GM21367 (cell line): ENCODE measurements around the gene SNRK.

Experiments
- ATAC-seq: cut with Tn5 transposase; IDR thresholded peaks from one replicate; pipeline ENCODE4 v1.9.1; 2021; ENCODE audit not compliant: unreplicated experiment

Gene SNRK

GRCh38 chr3:43286115-43286840, at the start of gene SNRK:
TSS of gene SNRK (plus strand) at chr3:43286540. CDS start at chr3:43303204, 16,664 bp downstream.
- ATAC-seq, result peak; percentile 77

GRCh38 chr3:43238801-43239200, 47.5 kb upstream of the SNRK start:
- ATAC-seq, result no peak

GRCh38 chr3:43239755-43240154, 46.6 kb upstream of the SNRK start:
- ATAC-seq, result no peak

GRCh38 chr3:43243590-43244587, 42.5 kb upstream of the SNRK start:
- no peak for ATAC-seq

DNA sequence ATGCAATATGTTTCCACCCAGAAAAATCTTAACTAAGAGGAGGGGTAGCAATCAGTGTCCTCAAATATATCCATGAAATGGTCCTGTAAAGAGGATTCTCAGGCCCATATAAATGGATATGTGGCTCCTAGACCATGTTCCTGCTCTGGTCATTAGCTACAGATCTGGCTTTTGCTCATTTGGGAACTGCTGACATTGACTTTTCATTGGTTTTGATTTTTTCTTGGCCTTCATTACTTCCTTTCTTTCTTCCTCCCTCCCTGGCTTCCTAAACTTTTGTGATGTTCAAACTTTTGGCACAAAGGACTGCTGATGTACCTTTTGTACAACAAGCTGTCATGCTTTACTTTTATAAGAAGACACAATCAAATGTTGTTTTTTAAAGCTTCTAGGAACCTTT, 41.6 kb upstream of the SNRK start:
- ATAC-seq, result no peak

GRCh38 chr3:43246976-43247375, 39.4 kb upstream of the SNRK start:
- no peak for ATAC-seq

DNA sequence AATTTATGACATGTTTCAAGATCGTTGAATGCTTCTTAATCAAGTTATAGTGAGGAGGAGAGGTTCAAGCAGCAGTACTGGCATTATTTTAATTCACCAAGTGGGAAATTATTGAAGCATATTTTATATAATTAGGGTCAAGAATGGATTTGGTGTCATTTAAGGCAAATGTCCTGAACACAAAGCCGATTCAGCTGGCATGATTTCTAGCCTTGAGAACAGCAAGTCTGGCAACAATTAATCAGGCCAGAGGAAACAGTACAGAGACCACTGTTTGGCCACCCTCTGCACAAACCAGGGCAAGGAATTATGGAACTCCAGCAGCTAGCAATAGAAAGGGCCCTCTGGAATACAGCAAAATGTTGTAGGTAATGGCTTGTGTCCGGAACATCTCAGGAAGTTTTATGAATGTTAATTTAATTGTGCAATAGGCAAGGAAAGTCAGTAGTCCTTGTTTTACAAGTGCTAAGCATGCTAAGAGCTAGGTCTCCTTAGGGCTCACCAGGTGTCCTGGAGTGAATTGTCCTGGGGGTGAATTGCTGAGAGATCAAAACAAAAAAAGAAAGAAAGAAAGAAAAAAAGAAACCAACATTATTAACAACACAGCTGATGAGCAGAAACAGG, 38.7 kb upstream of the SNRK start:
- no peak for ATAC-seq

- ATAC-seq, result no peak
Measured at GRCh38 chr3:43248185-43248583, 38.2 kb upstream of the SNRK start.

- ATAC-seq, result no peak
Measured at GRCh38 chr3:43248973-43249372, 37.4 kb upstream of the SNRK start.

DNA sequence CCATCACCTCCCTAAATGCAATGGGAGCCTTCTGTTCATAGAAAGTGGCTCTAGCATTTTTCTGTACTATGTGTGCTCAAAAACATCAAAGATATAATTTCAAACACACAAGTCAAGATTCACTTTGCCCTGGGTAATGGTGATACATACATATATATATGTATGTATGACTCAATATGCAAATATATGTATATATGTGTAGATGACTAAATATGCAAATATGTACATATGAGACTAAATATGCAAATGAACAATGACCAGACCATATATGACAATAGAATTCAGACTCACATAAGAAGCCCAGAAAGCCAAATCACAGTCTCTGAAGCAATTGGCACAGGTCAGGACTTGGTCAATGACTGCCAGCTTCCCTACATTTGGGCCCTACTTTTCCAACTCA, 36.9 kb upstream of the SNRK start:
- no peak for ATAC-seq

DNA sequence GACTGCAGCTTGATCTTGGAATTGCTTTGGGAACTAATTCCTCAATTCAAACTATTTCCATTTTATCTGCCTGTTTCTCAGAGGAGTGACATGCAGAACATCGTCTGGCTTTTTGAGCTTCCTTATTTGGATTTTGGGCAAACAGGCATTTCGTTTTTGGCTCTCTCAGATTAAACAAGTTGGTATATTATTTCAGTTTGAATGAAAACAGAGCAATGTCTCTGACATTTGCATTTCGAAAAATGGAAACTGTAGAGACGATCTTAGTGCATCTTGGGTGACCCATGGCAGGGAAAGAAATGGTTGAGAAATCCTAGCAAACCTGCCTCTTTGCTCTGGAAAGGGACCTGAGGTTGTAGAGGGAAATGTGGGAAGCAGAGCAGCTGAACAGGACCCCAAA, 33.0 kb upstream of the SNRK start:
- no peak for ATAC-seq

DNA sequence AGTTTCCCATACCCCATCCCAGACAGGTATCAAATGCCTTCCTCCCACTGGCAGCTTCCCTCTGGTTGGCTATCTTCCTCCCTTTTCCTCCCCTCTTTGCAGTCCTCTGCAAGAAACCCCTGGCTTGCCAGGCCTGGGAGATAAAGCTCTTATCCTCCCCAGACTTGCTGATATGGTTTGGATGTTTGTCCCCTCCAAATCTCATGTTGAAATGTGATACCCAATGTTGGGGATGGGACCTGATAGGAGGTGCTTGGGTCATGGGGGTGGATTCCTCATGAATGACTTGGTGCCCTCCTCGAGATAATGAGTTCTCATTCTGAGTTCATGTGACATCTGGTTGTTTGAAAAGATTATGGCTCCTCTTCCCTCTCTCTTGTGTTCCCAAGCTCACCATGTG, 32.2 kb upstream of the SNRK start:
- no peak for ATAC-seq

GRCh38 chr3:43255662-43256061, 30.7 kb upstream of the SNRK start:
- no peak for ATAC-seq

DNA sequence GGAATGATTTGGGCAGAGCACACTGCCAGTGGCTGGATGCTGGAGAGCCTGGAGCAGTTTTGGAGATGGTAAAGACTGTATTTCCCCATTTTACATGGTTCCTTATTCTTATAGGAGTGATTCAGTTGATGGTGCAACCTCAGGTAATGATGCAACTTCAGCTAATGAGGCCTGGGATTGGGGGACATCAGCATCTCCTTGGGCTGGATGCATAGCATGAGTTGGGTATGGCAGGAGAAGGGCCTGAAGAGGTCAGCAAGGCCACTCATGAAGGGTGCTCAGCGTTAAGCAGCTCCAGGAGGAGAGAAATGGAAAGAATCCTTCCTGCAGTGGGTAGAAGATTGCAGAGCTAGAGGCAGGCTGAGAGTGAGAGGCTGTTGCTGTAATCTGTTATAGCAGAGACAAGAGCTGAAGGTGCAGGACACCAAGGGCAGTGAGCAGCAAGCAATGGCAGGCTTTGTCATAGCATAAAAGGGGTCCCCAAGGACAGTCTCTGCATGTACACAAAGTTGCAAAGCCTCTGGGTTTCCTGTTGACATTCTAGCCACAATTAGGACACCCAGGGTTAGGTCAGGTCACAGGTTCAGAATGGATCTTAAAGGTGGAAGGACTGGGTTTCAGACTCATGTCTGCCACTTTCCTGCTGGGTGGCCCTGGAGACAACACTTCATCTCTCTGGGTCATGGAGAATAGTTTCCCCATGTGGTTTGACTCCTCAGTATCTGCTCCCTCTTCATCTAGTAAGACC, 29.5 kb upstream of the SNRK start:
- no peak for ATAC-seq

- ATAC-seq, result no peak
Measured at GRCh38 chr3:43257850-43258249, 28.5 kb upstream of the SNRK start.

GRCh38 chr3:43259626-43260025, 26.7 kb upstream of the SNRK start:
- ATAC-seq, result no peak

- ATAC-seq, result no peak
Measured at GRCh38 chr3:43260412-43260811, 25.9 kb upstream of the SNRK start.

DNA sequence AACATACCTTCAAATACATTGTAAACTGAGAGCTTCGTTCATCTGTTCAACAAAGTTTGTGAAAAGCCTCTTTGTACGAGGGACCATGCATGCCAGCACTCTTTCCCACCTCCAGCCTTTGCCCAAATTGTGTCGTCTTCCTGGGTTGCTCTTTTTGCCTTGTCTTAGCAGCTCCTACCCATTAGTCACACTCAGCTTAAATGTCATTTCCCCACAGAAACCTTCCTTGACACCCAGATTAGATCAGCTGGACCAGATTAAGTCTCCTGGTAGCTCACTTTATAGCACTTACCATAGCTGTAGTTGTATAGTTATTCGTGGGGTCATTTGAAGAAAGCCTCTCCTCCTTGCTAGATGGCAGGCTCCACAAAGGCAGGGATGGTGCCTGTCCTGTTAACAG, 24.1 kb upstream of the SNRK start:
- ATAC-seq, result no peak

DNA sequence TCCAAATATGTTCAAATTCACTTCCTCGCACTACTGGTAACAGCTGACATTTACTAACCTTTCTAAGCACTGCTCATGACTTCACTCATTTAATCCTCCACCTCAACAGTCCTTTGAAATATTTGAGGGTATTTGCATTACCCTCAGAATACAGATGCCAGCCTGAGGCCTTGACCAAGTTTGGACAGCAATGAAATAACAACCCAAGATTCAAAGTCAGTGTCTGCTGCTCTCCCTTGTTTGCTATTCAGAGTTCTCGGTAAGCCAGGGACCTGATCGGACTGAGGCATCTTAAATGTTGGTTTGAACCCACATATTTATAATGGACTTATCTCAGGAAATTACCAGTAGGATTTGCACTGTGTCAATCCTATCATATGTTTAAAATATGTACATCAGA, 19.9 kb upstream of the SNRK start:
- ATAC-seq, result no peak

DNA sequence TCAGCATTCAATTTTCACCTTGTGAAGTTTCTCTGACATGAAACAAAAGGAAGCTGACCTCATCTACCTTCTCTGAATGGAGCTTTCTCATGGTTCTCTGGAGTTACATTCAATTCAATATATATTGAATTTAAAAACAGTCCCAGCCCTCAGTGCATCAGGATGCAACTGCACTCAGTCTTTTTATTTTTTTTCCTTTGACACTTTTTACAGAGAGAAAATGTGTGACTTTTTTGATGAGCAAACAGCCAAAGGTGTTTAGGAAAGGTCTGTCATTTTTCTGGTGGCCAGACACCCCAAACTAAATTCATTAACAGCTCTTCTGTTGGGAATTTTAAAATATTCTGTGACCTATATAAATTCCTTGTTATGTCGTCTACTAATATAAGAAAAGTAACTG, 19.3 kb upstream of the SNRK start:
- ATAC-seq, result no peak

- ATAC-seq, result no peak
Measured at GRCh38 chr3:43268636-43269035, 17.7 kb upstream of the SNRK start.
